ENCODE data around the gene MLF2.

GRCh38 chr12:6790496-6791150 is 37.7 kb upstream of the MLF2 start:
- TF ChIP-seq, protein P1, sequence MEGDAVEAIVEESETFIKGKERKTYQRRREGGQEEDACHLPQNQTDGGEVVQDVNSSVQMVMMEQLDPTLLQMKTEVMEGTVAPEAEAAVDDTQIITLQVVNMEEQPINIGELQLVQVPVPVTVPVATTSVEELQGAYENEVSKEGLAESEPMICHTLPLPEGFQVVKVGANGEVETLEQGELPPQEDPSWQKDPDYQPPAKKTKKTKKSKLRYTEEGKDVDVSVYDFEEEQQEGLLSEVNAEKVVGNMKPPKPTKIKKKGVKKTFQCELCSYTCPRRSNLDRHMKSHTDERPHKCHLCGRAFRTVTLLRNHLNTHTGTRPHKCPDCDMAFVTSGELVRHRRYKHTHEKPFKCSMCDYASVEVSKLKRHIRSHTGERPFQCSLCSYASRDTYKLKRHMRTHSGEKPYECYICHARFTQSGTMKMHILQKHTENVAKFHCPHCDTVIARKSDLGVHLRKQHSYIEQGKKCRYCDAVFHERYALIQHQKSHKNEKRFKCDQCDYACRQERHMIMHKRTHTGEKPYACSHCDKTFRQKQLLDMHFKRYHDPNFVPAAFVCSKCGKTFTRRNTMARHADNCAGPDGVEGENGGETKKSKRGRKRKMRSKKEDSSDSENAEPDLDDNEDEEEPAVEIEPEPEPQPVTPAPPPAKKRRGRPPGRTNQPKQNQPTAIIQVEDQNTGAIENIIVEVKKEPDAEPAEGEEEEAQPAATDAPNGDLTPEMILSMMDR (conservative IDR thresholded peaks at IDR 0.05): no peak
- no peak for TF ChIP-seq ZFX (IDR thresholded peaks at IDR 0.05)
